ENCODE results near the gene LRIG1.

LRIG1 gene

DNA sequence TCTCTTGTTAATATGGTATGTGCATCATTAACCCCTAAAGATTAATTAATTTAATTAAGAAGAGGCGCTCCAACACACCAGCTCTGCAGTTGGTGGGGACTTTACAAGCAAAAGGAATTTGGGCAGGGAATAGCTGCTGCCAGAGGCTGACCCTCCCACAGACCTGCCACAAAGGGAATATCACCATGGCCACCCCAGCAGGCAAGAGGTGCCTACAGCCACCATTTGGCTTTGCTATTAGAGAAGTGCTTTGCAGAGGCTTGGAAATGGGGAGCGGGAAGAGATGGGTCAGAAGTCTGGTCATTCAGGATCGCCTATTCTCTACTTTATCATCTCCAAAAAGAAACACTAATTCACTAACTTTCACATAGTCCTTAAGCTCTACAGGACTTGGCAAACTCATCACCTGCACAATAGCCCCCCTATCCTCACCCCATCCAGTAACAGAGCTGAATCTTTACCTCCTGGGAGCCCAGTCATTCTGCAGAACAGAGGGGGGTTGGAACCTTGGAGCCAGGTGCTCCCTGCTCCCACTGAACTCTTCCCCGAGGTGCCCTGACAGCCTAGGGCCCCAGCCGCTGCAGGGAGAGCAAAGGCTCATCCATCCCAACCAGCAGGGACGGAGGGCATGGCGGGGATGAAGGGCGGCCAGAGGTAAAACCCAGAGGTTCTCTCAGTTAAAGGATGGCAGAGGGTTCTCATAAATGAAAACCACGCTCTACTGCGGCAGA lies 29.7 kb downstream of the LRIG1 start:
- no peak for DNase-seq (ENCODE audit: low spot score)

DNA sequence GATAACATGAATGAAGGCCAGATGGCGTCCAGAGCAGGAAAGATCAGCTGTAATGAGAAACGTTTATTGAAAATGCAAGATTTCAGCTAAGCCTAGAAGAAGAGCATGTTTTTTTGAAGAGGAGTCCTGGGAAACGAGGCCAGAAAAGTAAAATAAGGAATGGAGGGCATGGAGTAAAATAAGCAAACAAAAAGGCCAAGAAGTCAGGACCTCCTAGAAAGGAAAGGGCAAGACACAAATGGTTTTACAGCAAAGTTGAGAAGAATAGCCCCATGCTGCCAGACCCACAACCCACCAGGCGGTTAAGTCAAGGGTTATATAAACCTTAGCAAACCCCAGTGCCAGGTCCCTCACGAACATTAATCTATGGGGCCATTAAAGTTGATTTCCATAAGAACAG lies 30.5 kb downstream of the LRIG1 start:
- DNase-seq (ENCODE audit: low spot score): no peak

DNA sequence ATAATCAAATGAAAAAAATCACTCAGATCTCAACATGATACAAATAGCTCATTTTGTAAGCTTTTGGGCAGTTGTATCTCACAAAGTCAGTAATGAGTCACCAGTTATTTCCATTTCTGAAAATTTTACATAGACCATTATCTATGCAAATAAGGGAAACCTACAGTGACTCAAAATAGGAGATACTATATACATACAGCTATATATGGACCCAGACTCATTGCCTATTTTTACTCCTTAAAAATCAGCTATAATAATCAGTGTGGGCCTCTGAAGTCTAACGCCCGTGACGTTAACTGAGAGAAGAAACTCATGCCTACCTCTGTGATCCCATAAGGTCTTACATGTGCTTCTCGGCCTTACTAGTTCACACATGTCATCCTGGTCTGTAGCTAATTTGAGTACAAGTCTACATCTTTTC lies 31.6 kb downstream of the LRIG1 start:
- no peak for DNase-seq (ENCODE audit: low spot score)

DNA sequence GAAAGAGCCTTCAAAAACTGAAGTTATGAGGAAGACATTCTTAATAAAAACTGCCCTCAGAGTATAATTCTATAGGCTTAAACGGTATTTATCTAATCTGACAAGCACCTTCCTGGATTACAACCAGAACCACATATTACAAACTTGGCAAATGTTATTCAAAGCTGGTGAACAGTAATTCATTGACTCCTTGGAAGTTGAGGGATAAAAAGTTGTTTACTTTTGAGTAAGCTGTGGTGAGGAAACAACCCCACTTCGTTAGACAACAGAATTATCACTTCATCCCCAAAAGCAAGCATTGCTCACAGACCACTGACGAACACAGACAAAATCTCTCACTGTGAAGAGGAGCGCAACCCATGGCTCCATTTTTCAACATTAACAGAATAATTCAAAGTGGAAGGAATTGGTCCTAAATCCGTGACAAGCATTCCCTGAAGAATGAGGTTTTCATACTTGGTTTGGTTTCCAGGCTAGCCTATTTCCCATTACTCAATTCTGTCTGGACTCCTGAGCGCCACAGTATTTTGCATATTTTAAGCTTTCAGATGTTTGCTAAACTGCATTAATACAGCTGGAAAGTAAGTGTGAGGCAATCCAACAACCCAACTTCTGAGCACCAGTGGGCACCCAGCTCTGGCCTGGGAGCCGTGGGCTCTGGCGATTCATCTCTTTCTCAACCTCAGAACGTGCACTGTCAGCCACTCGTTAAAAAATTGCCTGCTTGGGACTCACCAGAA lies 32.7 kb downstream of the LRIG1 start:
- DNase-seq (ENCODE audit: low spot score): no peak

DNA sequence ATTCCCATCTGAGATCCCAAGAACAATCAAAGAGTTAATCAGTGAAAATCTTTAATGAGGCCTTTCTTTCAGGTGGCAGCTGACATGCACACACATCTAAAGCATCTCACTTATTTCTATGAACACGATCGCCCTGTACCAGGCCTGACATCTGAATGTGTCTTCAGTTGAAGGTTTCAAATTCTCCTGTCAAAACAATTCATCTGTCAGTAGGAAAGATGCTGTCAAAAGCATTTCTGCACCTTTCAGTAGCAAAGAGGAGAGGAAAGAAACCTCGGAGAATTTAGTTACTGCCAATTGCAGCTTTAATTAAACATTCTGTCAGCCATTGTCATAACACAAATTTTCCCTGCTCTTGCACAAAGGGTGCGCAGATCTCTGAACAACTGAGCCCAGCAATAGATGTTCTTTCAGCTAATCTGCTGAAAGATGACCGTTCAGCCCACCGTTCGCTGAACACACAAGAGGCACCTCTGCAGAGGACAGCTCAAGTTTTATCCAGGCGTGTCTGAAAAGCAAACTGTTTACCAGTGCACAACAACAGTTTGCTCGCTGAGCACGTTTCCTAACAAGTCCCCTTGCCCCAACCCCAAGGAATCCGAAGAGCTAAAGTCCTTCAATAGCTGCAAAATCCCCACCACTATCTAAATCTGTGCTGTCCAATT lies 34.1 kb downstream of the LRIG1 start:
- DNase-seq (ENCODE audit: low spot score): no peak

DNA sequence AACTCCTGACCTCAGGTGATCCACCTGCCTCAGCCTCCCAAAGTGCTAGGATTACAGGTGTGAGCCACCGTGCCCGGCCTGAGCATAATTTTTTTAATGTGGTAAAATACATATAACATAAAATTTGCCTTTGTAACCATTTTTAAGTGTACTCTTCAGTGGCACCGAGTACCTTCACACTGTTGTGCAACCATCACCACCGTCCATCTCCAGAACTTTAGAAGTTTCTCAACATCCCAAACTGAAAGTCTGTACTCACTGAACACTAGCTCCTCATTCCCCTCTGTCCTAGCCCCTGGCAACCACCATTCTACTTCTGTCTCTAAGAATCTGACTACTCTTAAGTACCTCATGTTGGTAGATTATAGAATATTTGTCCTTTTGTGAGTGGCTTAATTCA lies 35.2 kb downstream of the LRIG1 start:
- no peak for DNase-seq (ENCODE audit: low spot score)

DNA sequence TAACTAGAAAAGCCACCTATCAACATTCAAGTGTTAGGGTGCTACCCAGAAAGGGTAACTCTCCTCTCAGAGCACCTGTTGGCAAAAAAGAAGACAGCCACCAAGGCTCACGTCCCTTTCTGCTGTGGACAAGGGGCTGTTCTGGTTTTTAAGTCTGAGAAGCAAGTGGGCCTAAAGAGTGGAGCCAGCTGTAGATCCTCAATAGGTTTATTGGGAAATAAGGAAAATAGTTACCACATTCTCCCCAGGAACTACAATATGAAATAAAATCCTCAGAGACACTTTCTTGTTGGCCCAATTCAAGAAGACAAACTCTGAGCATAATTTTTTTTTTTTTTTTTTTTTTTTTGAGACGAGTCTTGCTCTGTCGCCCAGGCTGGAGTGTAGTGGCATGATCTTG lies 35.8 kb downstream of the LRIG1 start:
- no peak for DNase-seq (ENCODE audit: low spot score)

DNA sequence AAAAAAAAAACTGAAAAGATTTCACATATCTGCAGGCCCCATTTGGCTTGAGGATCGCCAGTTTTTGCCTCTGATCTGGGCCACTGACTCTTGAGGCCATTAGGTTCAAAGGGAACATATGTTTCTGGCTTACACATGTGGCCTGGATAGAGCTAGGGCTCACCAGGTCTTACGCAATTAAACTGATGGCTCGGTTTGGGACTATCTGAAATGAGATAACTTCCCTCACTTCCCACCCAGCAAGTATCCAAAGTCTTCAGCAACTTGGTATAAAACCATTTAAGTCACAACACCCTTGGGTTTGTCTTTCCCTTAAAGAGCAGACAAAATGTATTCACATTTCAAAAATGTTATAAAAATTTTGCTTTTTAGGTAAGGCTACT lies 36.3 kb downstream of the LRIG1 start:
- DNase-seq (ENCODE audit: low spot score): no peak

DNA sequence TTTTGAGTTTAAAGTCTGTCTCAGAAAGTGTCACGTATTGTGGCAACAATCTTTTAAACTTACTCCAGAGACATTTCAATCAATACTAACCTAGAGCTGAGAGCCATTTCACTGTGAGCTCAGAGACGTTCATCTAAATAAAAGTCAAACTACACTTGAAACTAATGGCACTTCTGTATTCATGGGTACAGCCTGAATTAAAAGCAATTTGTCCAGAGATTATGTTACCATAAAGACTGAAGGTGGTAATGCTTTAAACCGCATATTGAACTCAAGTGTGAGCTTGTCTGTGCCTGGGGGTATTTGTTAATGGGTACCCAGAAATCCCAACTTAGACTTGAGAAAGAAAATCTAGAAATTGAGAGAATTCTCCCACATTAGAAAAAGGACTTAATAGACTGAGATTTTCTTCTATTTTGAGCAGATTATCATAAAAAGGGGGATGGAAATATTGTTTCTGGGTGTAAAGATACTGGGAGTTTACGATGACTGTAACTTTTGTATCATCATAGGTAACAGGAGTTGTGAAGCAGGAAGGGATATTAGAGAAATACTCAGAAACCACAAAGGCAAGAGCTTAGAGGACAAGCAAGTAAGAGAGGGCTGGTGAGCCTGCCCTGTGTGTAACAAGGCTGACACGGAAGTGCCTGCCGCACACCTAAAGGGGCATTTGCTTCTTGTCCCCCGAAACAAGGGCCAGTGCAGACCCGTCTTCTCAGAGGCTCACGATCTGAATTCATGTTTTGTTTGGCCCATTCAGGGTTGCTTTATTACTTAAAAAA lies 36.9 kb downstream of the LRIG1 start:
- no peak for DNase-seq (ENCODE audit: low spot score)

DNA sequence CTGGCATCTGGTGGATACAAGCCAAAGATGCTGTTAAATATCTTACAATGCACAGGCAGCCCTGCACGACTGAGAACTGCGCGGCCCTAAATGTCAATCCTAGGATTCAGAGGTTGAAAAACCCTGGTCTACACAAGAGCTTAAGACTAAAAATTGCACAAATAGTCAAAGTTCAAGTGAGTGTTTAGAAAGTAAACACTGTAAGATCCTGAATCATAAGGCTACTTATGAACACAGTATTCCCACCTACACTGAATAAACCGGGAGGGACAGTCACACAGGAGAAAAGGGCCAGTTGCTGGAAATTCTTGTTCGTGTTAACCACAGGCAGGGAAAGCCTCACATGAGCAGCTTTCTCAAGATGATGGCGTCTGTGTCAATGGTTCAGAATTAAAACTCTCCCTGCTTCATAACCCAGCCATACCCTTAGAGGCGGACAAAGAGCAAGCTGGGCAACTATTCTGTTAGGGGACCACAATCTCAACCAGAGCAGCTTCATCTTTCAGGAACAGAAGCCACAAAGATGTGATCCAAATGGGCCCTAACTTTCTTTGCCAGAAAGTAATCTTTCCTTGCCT lies 37.7 kb downstream of the LRIG1 start:
- no peak for DNase-seq (ENCODE audit: low spot score)

DNA sequence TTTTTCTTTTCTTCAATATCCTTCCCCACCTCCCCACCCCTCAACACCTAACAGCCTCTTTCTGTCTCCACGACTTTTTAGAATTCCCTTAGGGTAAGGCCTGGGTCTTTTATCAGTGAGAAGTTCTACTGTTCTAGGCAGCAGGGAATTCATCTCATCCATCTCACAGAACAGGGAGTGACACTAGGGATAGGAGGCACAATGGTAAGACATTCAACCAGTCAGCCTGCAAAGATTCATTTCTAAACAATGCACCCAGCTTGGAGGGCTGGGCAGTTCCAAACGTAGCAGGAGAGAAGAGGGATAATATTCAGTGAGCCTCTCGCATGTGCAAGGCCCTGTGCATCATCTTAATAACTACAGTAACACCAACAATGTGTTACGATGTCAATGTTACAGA lies 43.6 kb downstream of the LRIG1 start:
- no peak for DNase-seq (ENCODE audit: low spot score)

DNA sequence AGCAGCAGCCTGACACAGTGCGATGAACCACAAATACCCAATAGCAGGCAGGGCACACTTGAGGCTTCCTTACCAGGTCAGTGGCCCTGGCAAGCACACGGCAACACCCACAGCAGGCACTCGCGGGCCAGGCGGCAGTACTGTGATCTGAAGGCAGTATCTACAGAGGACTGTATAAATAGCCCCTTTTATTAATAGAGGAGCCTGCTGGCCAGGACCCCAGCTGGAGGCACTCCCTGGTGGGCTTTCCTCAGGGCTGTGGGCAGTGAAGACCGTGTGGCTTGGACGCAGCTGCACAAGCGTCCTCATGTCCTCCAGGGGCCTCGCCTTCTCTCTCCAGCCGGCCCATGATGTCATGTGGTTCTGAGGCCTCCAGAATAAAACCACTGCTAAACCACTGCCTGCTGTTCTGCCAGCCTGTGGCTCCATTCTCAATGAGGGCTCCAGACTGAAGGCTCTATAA lies 44.1 kb downstream of the LRIG1 start:
- DNase-seq (ENCODE audit: low spot score): peak; percentile 87

DNA sequence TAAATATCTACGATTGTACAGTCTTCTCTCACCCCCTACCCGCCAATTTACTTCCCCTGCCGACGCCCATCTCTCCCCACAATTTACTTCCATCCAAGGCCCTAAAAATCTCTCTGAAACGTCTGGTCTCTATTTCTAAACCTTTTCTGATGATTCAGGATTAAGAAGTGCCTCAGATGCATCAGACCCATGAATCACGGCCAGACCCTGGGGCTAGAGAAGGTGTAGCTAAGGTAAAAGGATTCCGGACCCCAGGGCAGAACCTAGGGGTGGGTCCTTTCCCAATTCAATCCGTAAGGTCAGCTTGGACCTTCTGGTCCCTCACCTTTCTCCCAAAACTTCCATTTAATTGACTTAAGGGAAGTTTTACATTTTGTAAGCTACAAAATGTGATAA lies 46.4 kb downstream of the LRIG1 start:
- no peak for DNase-seq (ENCODE audit: low spot score)

DNA sequence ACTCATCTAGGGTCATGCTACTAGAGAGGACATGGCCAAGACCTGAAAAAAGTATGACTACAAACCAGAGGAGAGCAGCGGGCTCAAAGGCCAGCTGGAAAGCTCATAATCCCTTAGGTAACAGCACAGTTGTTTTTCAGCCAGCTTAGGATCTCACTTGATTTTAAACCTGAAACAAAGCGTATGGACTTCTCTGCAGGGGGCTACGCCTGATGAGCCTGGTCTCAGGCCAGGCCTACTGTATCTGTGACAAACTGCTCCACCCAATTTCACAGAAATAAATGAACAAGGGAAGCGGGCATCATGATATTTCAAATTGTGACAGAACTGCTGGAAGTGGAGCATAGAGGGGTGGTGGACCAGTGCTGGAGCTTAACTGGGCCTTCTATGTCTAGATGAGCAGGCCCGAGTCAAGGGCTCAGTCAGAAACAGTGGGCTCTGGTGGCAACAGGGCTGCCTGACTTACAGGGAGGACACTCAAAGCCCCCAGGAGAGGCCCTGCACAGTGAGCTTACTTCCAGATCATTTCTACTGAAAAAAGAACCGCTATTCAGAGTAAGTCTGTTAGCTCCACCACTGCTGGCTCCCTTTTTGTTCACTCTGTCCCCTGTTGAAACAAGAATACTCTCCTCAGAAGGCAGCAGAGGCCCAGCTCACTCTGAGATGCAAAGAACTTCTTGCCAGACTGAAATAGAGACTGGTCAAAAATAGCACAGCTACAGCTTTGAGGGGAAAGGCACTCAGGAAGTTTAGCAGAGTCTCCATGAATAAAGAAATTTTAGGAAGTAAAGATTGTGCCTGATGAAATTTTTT lies 47.0 kb downstream of the LRIG1 start:
- DNase-seq (ENCODE audit: low spot score): peak; percentile 62

DNA sequence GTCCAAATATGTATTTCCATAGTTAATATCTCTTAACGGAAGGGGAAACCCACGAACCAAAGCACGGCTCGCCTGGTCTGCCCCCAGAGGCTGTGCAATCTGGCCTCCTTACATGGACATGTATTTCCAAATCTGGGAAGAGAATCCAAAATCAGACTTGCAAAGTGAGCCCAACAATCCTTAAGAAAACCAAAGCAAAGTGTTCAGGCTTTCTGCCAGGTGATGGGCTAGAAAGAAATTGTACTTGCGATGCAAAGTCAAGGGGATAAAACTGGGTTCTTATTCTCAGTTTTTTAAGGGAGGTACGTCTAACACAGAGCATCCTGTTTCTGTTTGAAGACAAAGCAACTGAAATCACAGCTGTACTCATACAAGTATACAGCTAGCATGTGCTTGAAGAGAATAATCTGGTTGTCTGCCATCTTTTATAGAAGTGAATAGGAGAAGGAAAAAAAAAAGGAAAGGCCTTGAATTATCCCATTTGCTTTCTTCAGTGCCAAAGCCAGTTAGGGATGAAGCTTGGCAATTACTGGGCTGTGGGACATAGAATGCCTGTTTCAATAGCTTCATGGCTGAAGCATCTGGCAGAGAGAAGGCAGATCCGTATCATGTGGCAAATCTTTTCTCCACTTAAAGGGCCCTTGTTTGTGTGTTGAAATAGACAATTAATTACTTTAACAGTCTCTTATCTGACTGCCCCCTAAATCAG lies 48.4 kb downstream of the LRIG1 start:
- DNase-seq (ENCODE audit: low spot score): peak; percentile 86

DNA sequence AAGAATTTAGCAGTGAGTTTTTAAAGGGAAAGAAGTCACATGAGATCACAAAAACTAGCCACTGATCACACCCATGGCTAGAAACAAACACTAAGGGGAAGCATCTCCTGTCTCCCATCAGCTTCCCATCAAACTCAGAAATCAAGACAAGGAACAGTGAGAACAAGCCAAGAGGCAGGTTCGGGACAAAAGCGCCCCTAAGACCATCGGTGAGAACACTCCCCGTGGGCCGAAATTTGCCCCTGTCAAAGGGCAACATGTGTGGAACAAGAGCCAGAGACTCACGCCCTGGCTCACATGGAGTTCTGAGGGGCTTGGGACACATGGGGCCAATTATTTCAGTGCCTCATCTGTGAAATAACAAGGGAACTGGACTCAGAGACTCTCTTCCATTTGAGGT lies 49.1 kb downstream of the LRIG1 start:
- DNase-seq (ENCODE audit: low spot score): no peak

DNA sequence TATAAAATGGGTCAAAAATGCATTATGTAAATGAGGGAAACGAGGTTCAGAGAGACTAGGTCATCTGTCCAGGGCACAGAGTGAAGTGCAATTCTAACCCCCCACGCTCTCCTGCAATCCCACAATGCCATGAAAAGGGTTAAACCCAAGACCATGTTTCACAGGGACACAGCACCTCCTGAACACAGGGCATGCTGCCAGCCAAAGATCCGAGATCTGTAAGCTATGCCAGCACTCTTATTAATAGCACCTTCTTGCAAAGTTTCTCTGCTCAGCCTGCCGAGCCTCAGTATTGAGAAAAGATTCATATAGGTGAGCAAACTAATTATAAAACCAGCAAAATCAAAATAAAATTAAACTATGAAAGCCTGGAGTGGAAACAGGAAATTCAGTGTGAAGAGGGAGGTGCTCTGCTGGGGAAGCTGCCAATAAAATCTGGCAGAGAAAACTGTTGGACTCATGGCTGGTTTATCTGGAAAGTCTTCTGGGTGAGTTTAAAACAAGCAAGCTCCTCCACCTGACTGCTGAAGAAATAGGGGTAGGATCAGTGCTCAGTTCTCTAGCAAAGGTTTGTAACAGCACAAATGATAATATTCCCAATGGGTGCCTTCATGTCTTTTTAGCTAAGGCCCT lies 50.3 kb downstream of the LRIG1 start:
- peak; percentile 81 for DNase-seq (ENCODE audit: low spot score)

DNA sequence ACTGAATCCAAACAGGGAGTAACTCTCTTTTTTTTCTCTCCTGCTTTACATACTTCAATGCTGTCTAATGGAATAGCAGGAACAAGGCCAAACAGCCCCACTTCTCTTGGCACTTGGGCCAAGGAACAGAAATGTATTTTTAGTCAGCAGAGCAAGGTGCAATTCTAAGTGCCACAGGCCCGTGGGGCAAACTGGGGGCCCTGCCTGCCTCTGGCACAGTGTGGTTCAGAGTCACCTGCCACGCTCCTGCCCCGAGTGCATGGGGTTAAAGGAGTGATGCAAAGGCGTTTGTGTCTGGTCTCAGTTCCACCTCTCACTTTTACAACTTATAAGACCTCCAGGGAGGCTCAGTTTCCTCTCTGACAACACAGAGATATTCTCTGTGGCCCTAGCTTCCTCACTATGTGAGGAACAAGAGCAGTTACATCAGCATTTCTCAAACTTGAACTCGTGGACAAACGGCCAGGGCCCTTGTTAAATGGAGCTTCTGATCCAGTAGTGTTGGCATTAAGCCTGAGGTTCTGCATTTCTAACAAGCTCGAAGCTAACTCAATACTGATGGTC lies 51.3 kb downstream of the LRIG1 start:
- DNase-seq (ENCODE audit: low spot score): peak; percentile 73

DNA sequence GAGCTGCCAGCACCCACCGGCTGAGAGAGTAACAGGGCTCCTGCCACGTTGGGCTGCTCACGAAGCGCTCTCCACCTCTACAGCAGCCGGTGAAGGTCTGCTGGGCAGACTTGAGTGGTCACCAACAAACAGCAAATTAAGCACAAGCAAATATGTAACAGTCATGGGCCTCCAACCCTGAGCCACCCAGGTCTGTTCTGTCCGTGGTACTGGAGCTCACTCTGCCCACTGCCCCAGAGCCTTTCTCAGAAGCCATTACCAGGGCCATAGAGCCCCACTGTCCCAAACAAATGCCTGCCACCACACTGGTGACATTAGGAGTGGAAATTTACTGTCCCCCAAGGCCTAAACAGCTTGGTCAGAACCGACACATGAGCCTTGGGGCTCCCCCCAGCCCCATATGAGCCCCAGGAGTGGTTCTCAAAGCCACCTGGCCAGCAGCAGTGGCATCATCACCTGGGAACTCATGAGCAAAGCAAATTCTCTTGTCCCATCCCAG lies 56.6 kb downstream of the LRIG1 start:
- no peak for DNase-seq (ENCODE audit: low spot score)

Measured in globus pallidus (tissue), 1 donor.